ENCODE measurements around the gene LYPLA2.

LYPLA2 gene

DNA sequence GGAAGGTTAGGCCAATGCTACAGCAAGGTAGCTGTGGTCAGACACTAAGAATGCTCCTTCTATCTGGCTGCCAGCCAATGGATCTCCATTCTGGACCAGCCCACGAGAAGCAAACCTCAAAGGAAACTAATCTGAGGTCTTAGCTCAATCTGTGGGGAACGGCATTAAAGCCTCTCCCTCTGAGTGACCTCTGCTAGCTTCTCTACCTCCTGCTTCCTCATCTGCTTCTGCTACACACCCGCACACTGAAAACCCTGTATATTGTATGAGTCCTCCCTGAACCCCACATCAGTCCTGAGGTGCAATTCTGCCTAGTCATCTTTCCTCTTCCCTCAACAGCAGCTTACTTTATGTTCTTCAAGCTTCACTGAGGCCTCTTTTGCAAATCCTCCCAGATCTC is 16.5 kb downstream of the LYPLA2 start:
- Mint-ChIP-seq H3K4me3 (no peak overlapping the region), H3K4me1 (no peaks in the 10 kb centered on the region), H3K36me3 (ENCODE audit: low read depth) (peaks cover 53% of the 10 kb centered on the region), H3K27ac (no peak overlapping the region), H3K9me3 (no peaks in the 10 kb centered on the region), H3K27me3 (ENCODE audit: low read depth) (no peaks in the 10 kb centered on the region)
- TF ChIP-seq, protein P1, sequence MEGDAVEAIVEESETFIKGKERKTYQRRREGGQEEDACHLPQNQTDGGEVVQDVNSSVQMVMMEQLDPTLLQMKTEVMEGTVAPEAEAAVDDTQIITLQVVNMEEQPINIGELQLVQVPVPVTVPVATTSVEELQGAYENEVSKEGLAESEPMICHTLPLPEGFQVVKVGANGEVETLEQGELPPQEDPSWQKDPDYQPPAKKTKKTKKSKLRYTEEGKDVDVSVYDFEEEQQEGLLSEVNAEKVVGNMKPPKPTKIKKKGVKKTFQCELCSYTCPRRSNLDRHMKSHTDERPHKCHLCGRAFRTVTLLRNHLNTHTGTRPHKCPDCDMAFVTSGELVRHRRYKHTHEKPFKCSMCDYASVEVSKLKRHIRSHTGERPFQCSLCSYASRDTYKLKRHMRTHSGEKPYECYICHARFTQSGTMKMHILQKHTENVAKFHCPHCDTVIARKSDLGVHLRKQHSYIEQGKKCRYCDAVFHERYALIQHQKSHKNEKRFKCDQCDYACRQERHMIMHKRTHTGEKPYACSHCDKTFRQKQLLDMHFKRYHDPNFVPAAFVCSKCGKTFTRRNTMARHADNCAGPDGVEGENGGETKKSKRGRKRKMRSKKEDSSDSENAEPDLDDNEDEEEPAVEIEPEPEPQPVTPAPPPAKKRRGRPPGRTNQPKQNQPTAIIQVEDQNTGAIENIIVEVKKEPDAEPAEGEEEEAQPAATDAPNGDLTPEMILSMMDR (IDR thresholded peaks at IDR 0.05; ENCODE audit: unreplicated experiment in 3 of 3), result no peak

DNA sequence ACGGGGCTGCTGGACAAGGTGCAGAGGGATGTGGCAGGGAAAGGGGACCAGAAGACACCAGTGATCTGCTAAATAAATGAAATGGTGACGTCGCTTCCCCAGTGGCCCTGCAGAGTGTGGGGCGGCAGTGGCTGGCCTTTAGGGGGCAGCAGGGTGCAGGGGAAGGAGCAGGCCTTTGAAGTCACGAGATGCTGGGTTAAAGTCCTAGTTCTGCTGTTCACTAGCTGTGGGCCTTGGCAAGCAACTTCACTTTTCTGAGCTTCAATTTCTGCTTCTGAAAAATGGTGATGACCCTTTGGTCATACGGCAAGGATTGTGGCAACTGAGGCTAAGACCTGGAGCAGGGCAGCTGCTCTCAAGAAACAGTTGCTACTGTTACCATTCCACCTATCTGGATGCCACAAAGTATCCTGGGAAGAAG is 18.8 kb downstream of the LYPLA2 start:
- Mint-ChIP-seq H3K27ac (no peak overlapping the region), H3K36me3 (ENCODE audit: low read depth) (peaks cover 51% of the 10 kb centered on the region), H3K27me3 (ENCODE audit: low read depth) (no peaks in the 10 kb centered on the region), H3K4me1 (no peaks in the 10 kb centered on the region), H3K4me3 (no peak overlapping the region), H3K9me3 (no peaks in the 10 kb centered on the region)
- TF ChIP-seq, protein P1 (IDR thresholded peaks at IDR 0.05; ENCODE audit: unreplicated experiment in 3 of 3), result peak; percentile 30 to 48 (median 38)

DNA sequence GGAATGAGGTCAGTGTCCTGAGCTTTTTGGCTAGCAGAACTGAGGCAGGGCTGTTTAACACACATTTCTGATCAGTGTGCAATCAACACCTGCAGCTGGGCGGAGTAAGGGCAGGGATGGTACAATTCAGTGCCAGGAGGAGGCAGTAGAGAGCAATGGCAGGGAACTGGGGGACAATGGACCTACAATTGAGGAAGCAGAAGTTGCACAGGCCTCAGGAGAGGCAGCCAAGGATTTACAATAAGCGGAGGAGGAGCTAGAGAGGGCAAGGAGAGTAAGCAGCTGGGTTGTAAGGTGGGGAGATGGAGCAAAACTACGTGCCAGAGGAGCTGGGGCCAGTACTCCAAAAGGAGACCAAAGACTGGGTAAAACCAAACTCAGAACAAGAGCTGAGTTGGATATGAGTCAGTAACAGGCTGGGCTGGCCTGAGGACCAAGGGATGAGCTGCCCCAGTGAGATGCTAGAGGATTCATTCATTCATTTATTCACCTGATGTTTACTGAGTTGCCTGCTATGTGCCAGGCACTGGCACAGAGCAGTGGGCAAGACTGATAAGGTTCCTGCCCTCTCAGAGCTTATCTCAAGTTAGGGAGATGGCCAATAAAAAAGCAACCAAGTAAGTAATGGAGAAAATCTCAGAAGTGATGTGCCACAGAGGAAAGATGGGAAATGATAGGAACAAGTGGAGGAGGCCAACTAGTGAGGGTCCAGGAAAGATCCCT is 20.0 kb downstream of the LYPLA2 start:
- H3K27ac Mint-ChIP-seq, result no peak overlapping the region
- H3K36me3 Mint-ChIP-seq (ENCODE audit: low read depth), result peaks cover 42% of the 10 kb centered on the region
- H3K9me3 Mint-ChIP-seq, result no peaks in the 10 kb centered on the region
- no peaks in the 10 kb centered on the region for H3K4me1 Mint-ChIP-seq
- TF ChIP-seq, protein P1 (IDR thresholded peaks at IDR 0.05; ENCODE audit: unreplicated experiment in 3 of 3), result peak; percentile 40 to 49 (median 43)
- no peaks in the 10 kb centered on the region for H3K27me3 Mint-ChIP-seq (ENCODE audit: low read depth)
- H3K4me3 Mint-ChIP-seq, result no peak overlapping the region

DNA sequence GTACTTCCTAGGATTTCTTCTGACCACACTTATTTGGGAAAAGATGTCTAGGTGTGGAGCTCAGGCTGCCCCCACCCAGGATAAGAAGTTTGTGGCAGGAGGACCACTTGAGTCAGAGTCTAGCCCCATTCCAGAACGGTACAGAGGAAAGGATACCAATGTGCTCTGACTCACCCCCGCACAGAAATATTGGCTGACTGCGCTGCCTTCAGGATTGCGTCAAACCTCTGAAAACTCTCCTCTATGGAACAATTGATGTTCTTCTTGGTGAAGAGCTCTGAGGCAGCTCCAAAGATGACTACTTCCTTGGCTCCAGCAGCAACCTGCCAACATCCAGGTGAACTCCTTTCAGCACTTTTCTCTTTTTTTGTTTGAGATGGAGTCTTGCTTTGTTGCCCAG is 23.1 kb downstream of the LYPLA2 start:
- Mint-ChIP-seq H3K27me3 (ENCODE audit: low read depth) (no peaks in the 10 kb centered on the region), H3K9me3 (no peaks in the 10 kb centered on the region), H3K36me3 (ENCODE audit: low read depth) (peaks cover 35% of the 10 kb centered on the region), H3K4me1 (no peaks in the 10 kb centered on the region), H3K4me3 (no peak overlapping the region), H3K27ac (no peak overlapping the region)
- TF ChIP-seq, protein P1 (IDR thresholded peaks at IDR 0.05; ENCODE audit: unreplicated experiment in 3 of 3), result no peak

DNA sequence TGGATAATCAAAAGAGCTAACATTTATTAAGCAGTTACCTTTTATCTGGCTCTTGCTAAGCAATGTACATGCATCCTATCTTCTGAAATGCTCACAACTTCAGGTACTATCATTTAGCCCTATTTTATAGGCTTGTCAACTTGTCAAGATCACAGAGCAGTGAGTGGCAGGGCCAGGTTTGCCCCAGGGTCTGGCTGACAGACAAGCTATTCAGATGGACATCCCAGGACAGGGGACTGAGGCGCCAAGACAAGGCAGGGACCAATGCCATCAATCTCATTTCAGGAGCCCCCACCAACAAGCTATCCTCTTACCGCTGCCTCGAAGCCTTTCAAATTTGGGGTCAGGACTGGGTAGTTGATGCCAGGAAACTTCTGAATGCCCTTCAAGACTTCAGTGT is 25.4 kb downstream of the LYPLA2 start:
- H3K36me3 Mint-ChIP-seq (ENCODE audit: low read depth), result peaks cover 32% of the 10 kb centered on the region
- TF ChIP-seq, protein P1 (IDR thresholded peaks at IDR 0.05; ENCODE audit: unreplicated experiment in 3 of 3), result no peak
- H3K27me3 Mint-ChIP-seq (ENCODE audit: low read depth), result no peaks in the 10 kb centered on the region
- no peaks in the 10 kb centered on the region for H3K9me3 Mint-ChIP-seq
- H3K4me3 Mint-ChIP-seq, result no peak overlapping the region
- no peaks in the 10 kb centered on the region for H3K4me1 Mint-ChIP-seq
- H3K27ac Mint-ChIP-seq, result no peak overlapping the region

DNA sequence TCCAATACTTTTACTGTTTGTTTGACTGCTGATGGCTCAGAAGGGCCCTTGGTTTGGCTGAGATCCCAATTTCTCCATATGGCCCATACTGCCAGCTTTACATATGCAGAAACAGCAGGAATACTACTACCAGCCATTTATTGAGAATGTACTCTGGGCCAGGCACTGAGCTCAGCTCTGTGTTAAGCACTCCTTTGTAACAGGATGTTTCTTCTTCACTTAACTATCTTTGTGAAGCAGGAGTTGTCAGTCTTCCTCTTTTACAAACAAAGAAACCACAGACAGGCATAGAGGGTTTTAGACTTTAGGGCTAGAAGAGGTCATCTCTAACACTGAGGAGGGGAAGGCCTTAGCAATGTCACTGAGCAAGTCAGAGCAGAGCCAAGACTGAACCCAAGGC is 26.0 kb downstream of the LYPLA2 start:
- Mint-ChIP-seq H3K4me3 (no peak overlapping the region), H3K9me3 (no peaks in the 10 kb centered on the region), H3K27ac (no peak overlapping the region), H3K27me3 (ENCODE audit: low read depth) (no peaks in the 10 kb centered on the region), H3K4me1 (no peaks in the 10 kb centered on the region), H3K36me3 (ENCODE audit: low read depth) (peaks cover 27% of the 10 kb centered on the region)
- TF ChIP-seq, protein P1 (IDR thresholded peaks at IDR 0.05; ENCODE audit: unreplicated experiment in 3 of 3), result no peak

Data from nephron (organoid).